GM20431 (cell line): ENCODE measurements around the gene MED22.
"Not testable (repeated sequence)": the region's sequence is repeated elsewhere in the genome, so short reads cannot be mapped to it uniquely, and the experiment has no call there.

Source experiments
- in situ Hi-C: fragments of 300-500 bp; cut with MseI, MboI; formaldehyde crosslinking; loops from one replicate; pipeline ENCODE4 v1.15.0; 2020; ENCODE audit warnings: low sequenced_read_pairs; ENCODE audit not compliant: unreplicated experiment

MED22 gene

GRCh38 chr9:133377721-133378216, 29.8 kb upstream of the MED22 start:
- in situ Hi-C loops, result no loop called here

DNA sequence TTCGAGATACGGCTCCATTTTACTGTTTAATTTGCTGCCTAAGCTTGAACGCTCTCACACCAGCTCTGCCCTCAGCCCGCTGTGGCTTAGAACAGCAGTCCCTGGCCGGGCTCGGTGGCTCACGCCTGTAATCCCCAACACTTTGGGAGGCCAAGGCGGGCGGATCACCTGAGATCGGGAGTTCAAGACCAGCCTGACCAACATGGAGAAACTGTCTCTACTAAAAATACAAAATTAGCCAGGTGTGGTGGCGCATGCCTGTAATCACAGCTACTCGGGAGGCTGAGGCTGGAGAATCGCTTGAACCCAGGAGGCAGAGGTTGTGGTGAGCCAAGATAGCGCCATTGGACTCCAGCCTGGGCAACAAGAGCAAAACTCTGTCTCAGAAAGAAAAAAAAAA, 29.3 kb upstream of the MED22 start:
- in situ Hi-C loops, result not testable (repeated sequence)

GRCh38 chr9:133375724-133376654, 28.1 kb upstream of the MED22 start, which contains the start of the genes STKLD1 and SURF4:
Gene STKLD1, plus strand, starts transcription at chr9:133376366. Its CDS starts 108 bp downstream, at chr9:133376474.
Gene SURF4, minus strand, starts transcription at chr9:133376060. Its CDS starts 91 bp downstream, at chr9:133375969.
- in situ Hi-C loops, result no loop called here

DNA sequence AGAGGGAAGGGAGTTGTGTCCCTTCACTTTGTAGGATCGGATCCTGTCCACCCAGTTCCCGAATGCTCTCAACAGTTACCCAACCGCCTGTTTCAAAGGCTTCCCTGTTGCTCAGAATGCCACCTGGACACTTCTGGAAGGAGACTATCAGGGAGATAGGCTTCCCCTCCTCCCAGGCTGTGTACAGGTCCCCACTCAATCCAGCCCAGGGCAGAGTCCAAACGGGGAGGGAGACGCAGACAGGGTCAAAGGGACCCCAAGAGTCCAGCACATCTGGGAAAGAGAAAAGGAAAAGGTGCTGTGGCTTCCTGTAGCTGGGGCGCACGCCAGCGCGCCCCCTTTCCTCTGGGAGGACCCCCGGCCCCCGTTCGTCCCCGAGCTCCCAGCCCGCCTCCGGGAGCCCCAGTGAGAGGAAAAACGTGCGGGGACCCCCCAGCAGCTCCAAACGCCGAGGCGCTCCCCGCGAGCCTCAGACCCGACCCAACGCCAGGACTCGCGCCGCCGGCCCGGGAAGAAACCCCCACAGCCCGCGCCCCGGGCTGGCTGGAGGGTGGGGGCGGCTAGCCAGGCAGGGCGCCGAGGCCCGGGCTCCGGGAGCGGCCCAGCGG, 27.3 kb upstream of the MED22 start:
- in situ Hi-C loops, result no loop called here

GRCh38 chr9:133374612-133375115, 26.7 kb upstream of the MED22 start:
- in situ Hi-C loops, result no loop called here

DNA sequence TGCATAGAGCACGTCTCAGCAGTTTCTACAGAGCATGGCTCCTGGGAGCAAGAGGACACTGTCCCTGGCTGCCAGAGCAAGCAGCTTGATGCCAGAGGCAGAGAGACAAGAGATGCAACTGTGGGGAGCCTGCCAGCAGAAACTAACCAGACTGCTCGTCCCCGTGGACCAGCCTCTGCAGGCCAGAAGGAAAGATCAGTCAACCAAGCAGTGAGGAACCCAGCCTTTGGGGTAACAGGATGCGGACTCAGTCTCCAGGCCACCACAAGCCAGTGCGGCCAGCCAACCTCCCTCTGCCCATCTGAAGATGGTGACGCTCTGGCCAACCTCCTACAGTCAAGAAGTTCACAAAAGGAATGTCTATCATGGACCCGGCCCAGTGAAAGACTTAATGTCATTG, 24.2 kb upstream of the MED22 start:
- in situ Hi-C loops, result no loop called here

GRCh38 chr9:133371261-133371711, 23.4 kb upstream of the MED22 start:
- in situ Hi-C loops, result no loop called here

GRCh38 chr9:133370685-133371084, 22.8 kb upstream of the MED22 start:
- in situ Hi-C loops, result no loop called here

DNA sequence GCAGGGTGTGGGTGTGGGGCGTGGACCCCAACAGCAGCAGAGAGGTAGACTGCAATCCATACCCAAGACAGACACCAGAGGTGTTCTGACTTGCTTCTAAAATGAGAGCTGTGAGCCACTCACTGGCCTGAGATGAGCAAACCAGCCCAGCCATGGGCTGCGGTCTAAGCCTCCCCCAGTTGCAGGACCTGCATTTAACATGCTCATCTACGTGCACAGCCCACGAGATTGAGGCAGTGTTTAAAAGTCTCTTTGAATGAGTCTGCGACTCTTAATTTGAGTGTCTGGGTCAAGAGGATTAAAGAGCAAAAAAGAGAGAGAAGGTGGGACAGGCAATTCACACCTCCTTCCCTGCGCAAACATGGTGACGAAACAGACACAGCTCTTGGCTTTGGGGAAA, 22.0 kb upstream of the MED22 start:
- in situ Hi-C loops, result no loop called here

DNA sequence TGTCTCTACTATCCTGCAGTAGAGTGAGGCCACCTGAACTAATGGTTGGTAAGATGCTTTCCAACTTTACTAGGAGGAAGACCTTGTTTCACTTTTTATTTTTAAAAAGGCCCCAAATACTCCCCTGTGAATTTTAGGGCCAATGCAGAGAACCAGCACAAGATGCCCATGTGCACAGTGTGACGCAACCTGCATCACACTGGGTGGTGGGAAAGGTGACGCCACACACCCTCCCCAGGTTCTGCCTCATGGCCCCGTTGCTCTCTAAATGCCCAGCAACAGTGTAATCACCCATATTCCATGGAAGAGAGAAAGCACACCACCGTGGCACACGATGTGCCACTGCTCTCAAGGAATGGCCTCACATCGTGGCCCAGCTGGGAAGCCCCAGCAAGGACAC, 21.5 kb upstream of the MED22 start:
- in situ Hi-C loops, result no loop called here

GRCh38 chr9:133368249-133368881, 20.4 kb upstream of the MED22 start:
- in situ Hi-C loops, result no loop called here

GRCh38 chr9:133367778-133368177, 19.8 kb upstream of the MED22 start:
- in situ Hi-C loops, result no loop called here

DNA sequence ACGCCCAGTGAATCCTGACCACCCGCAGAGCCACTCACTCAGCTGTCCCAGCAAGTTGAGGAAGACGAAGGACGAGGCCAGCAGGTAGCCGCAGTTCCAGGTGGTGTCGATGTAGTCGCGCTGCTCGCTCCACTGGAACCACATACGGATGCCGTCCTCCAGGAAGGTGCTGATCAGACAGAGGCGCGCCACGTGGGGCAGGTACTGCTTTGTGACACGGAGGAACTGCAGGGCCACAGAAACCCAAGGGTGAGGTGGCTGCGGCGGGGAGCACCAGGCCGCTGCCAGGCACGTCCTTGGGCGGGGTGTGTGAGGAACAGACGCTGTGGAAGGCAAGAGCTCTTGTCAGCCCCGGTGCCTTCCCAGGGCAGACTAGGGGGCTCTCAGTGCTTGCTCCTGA, 19.3 kb upstream of the MED22 start:
- in situ Hi-C loops, result no loop called here

DNA sequence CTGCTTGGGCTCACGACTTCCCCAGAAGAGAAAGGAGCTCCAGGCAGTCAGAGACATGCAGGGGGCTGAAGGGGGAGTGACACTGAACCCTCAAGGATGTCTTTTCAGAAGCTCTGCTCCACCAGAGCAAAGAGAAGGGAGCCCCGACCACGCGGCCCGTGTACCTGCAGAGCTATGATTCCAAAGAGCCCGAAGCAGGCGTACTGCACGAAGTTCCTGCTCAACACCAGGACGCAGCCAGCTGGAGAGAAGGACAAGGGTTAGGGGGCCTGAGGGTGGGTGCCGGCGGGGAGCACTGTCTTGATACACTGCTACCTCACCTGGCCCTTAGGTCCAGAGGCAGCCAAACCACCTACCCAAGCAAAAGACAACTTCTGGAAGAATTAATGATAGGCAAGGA, 18.5 kb upstream of the MED22 start:
- in situ Hi-C loops, result no loop called here

- in situ Hi-C loops, result no loop called here
Measured at GRCh38 chr9:133362359-133363044, 14.6 kb upstream of the MED22 start.

- in situ Hi-C loops, result no loop called here
Measured at GRCh38 chr9:133361507-133362092, 13.7 kb upstream of the MED22 start.

GRCh38 chr9:133360400-133361393, 12.8 kb upstream of the MED22 start:
- in situ Hi-C loops, result no loop called here

DNA sequence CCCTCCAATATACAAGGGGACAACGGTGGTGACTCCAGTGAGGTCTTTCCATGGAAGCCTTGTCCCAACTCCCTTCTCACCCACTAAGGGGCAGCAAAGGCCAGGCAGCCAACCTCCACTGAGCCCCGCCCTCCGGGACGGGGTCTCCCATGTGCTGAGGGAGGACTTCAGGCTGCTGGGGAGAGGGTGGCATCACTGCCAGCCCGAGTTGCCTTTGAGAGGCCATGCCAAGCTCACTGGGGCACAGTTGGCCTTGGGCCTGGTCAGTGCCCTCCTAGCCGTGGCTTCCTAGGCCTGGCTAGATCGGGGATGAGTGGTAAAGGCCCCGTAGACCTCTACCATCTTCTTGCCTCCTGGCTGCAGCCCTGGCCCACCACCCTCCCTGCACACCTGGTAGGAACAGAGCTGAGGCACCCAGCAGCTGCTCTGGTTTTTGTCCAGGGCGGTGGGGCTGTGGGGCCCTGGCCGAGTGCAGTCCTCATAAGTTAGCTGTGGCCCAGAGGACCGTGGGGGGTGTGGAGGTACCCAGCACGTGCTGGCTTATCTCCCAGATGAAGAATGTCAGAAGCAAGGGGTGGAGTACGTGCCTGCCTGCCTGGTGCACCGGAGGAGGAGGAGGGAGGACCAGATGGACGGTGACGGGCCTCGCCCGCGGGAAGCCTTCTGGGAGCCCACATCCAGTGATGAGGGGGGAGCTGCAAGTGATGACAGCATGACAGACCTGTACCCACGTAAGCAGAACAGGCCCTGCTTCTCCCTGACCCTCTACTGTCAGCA, 11.7 kb upstream of the MED22 start:
- in situ Hi-C loops, result no loop called here
